HG02885 (cell line): ENCODE measurements around the gene CASZ1.

ENCODE experiments used
- ATAC-seq: cut with Tn5 transposase; IDR thresholded peaks from one replicate; pipeline ENCODE4 v1.9.1; 2021; ENCODE audit warnings: mild to moderate bottlenecking; ENCODE audit not compliant: unreplicated experiment, poor library complexity

Gene CASZ1

GRCh38 chr1:10734962-10735544 is 61.4 kb downstream of the CASZ1 start:
- ATAC-seq = no peak

GRCh38 chr1:10734375-10734774 is 62.1 kb downstream of the CASZ1 start:
- ATAC-seq = no peak

- ATAC-seq = no peak
These were observed 62.7 kb downstream of the CASZ1 start for GRCh38 chr1:10733474-10734366.

GRCh38 chr1:10730985-10731384 is 65.5 kb downstream of the CASZ1 start:
- no peak for ATAC-seq

GRCh38 chr1:10728595-10729410 is 67.6 kb downstream of the CASZ1 start:
- no peak for ATAC-seq

GRCh38 chr1:10727751-10728232 is 68.7 kb downstream of the CASZ1 start:
- no peak for ATAC-seq

GRCh38 chr1:10726355-10726754 is 70.1 kb downstream of the CASZ1 start:
- ATAC-seq = no peak

GRCh38 chr1:10724948-10725847 is 71.2 kb downstream of the CASZ1 start:
- no peak for ATAC-seq

- no peak for ATAC-seq
These were observed 71.9 kb downstream of the CASZ1 start for GRCh38 chr1:10724511-10724910.

GRCh38 chr1:10724052-10724494 is 72.4 kb downstream of the CASZ1 start:
- ATAC-seq = no peak

- ATAC-seq = no peak
These were observed 73.1 kb downstream of the CASZ1 start for GRCh38 chr1:10723317-10723716.

GRCh38 chr1:10722803-10723202 is 73.6 kb downstream of the CASZ1 start:
- ATAC-seq = no peak

GRCh38 chr1:10721381-10722321 is 74.8 kb downstream of the CASZ1 start:
- no peak for ATAC-seq

- no peak for ATAC-seq
These were observed 75.8 kb downstream of the CASZ1 start for GRCh38 chr1:10720635-10721034.

GRCh38 chr1:10718083-10718415 is 78.4 kb downstream of the CASZ1 start:
- no peak for ATAC-seq

- ATAC-seq = no peak
These were observed 79.0 kb downstream of the CASZ1 start for GRCh38 chr1:10717296-10718082.

GRCh38 chr1:10716840-10717239 is 79.6 kb downstream of the CASZ1 start:
- no peak for ATAC-seq
